Measurements from ENCODE around the gene FBXW12. TPM values are rescaled to one million over a fixed set of nuclear protein-coding genes. Genes with fewer than 3 reads are reported as not detected.

Gene FBXW12
- total and polyA plus RNA-seq, 2 experiments from 2014 or later = not detected

DNA sequence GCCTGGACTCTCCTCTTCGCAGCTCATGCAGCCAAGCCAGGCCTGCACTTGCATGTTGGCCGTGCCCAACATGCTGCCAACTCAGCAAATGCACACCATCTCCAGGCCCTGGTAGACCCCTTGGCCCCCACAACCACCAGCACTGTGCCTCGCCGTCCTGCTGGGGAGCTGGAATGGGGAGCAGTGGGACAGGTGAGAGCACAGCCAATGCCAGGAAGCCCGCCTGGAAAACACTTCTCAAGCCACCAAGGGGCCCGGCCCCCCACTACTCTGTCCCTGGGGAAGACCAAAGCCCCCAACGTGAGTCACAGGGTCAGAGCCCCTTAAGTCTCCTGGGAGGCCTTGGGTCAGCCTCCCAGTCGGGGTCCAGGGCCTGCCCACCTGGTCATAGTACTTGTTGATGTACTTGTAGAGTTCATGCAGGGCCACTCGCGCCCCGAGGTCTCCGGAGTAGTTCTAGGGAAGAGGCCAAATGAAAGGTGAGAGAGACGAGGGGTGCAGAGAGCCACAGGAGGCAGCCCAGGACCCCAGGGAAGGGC is 33.4 kb downstream of the FBXW12 start:
- no peak for DNase-seq (ENCODE audit: low spot score)
- H3K4me1 ChIP-seq (ENCODE audit: insufficient read depth) = no peaks in the 10 kb centered on the region
- H3K4me3 ChIP-seq = no peak overlapping the region
- H3K9me3 ChIP-seq (ENCODE audit: low read depth) = no peaks in the 10 kb centered on the region
- 96% methylated on average over 13 of the region's 13 CpGs for WGBS (ENCODE audit: low lambda C conversion rate, missing lambda C conversion rate)
- no peak overlapping the region for H2AFZ ChIP-seq
- H3K4me2 ChIP-seq = no peak overlapping the region
- no peaks in the 10 kb centered on the region for H3K36me3 ChIP-seq (replicated peaks; ENCODE audit: insufficient read depth, low read depth)
- no peak overlapping the region for H3K27ac ChIP-seq
- H3K79me2 ChIP-seq = no peaks in the 10 kb centered on the region
- TF ChIP-seq EZH2 (IDR thresholded peaks at IDR 0.05; ENCODE audit: borderline replicate concordance) (no peak), EZH2phosphoT487 (IDR thresholded peaks at IDR 0.05; ENCODE audit: low read depth, severe bottlenecking, unreplicated experiment) (no peak)
- TF ChIP-seq, protein P1, sequence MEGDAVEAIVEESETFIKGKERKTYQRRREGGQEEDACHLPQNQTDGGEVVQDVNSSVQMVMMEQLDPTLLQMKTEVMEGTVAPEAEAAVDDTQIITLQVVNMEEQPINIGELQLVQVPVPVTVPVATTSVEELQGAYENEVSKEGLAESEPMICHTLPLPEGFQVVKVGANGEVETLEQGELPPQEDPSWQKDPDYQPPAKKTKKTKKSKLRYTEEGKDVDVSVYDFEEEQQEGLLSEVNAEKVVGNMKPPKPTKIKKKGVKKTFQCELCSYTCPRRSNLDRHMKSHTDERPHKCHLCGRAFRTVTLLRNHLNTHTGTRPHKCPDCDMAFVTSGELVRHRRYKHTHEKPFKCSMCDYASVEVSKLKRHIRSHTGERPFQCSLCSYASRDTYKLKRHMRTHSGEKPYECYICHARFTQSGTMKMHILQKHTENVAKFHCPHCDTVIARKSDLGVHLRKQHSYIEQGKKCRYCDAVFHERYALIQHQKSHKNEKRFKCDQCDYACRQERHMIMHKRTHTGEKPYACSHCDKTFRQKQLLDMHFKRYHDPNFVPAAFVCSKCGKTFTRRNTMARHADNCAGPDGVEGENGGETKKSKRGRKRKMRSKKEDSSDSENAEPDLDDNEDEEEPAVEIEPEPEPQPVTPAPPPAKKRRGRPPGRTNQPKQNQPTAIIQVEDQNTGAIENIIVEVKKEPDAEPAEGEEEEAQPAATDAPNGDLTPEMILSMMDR (IDR thresholded peaks at IDR 0.05; ENCODE audit: poor library complexity) = no peak
- H3K27me3 ChIP-seq = no peaks in the 10 kb centered on the region
- no peaks in the 10 kb centered on the region for H4K20me1 ChIP-seq (ENCODE audit: insufficient read depth, poor library complexity, severe bottlenecking)
- H3K9me2 ChIP-seq (replicated peaks; ENCODE audit: insufficient read depth) = no peaks in the 10 kb centered on the region

GRCh38 chr3:48405971-48406370 is 34.0 kb downstream of the FBXW12 start:
- Histone ChIP-seq H3K79me2 (no peaks in the 10 kb centered on the region), H3K27me3 (no peaks in the 10 kb centered on the region), H4K20me1 (ENCODE audit: insufficient read depth, poor library complexity, severe bottlenecking) (no peaks in the 10 kb centered on the region), H3K4me1 (ENCODE audit: insufficient read depth) (no peaks in the 10 kb centered on the region), H2AFZ (no peak overlapping the region), H3K9me2 (replicated peaks; ENCODE audit: insufficient read depth) (no peaks in the 10 kb centered on the region), H3K4me2 (no peak overlapping the region), H3K4me3 (no peak overlapping the region), H3K27ac (no peak overlapping the region), H3K9me3 (ENCODE audit: low read depth) (no peaks in the 10 kb centered on the region), H3K36me3 (replicated peaks; ENCODE audit: insufficient read depth, low read depth) (no peaks in the 10 kb centered on the region)
- DNase-seq (ENCODE audit: low spot score) = no peak
- TF ChIP-seq EZH2phosphoT487 (IDR thresholded peaks at IDR 0.05; ENCODE audit: low read depth, severe bottlenecking, unreplicated experiment) (no peak), EZH2 (IDR thresholded peaks at IDR 0.05; ENCODE audit: borderline replicate concordance) (no peak)
- TF ChIP-seq, protein P1 (IDR thresholded peaks at IDR 0.05; ENCODE audit: poor library complexity) = no peak
- WGBS (ENCODE audit: low lambda C conversion rate, missing lambda C conversion rate) = 100% methylated on average over 1 of the region's 1 CpG

GRCh38 chr3:48406443-48407431 is 34.7 kb downstream of the FBXW12 start:
- H3K4me1 ChIP-seq (ENCODE audit: insufficient read depth) = no peaks in the 10 kb centered on the region
- H3K9me2 ChIP-seq (replicated peaks; ENCODE audit: insufficient read depth) = no peaks in the 10 kb centered on the region
- no peak overlapping the region for H2AFZ ChIP-seq
- WGBS (ENCODE audit: low lambda C conversion rate, missing lambda C conversion rate) = 96% methylated on average over 18 of the region's 18 CpGs
- no peak overlapping the region for H3K4me3 ChIP-seq
- no peak overlapping the region for H3K4me2 ChIP-seq
- no peaks in the 10 kb centered on the region for H3K36me3 ChIP-seq (replicated peaks; ENCODE audit: insufficient read depth, low read depth)
- DNase-seq (ENCODE audit: low spot score) = no peak
- H3K27ac ChIP-seq = no peak overlapping the region
- H3K27me3 ChIP-seq = no peaks in the 10 kb centered on the region
- H4K20me1 ChIP-seq (ENCODE audit: insufficient read depth, poor library complexity, severe bottlenecking) = no peaks in the 10 kb centered on the region
- no peaks in the 10 kb centered on the region for H3K9me3 ChIP-seq (ENCODE audit: low read depth)
- H3K79me2 ChIP-seq = no peaks in the 10 kb centered on the region
- no peak for TF ChIP-seq EZH2phosphoT487 (IDR thresholded peaks at IDR 0.05; ENCODE audit: low read depth, severe bottlenecking, unreplicated experiment)
- TF ChIP-seq, protein P1 (IDR thresholded peaks at IDR 0.05; ENCODE audit: poor library complexity) = no peak
- TF ChIP-seq EZH2 (IDR thresholded peaks at IDR 0.05; ENCODE audit: borderline replicate concordance) = no peak
